ENCODE results near the gene UBAC2.

The UBAC2 gene

DNA sequence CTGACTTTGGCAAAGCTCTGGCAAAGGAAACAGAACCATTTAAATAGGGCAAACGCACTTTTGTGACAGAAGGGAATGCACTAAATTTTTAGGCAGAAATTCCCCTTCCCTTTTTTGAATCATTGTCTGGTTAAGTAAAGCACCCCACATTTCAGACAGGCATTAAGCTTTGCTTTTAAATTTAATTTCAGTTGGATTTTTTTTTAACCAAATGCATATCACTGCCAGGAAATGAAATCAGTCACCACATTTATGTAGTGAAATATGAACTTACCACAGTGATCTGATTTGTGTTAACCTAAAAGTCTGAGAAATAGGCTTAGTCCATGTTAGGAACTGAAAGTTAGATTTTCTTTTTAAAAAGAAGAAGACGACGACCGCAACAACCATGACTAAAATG, 95.7 kb downstream of the UBAC2 start:
- DNase-seq (ENCODE audit: low read depth in 2 of 2), result no peak

DNA sequence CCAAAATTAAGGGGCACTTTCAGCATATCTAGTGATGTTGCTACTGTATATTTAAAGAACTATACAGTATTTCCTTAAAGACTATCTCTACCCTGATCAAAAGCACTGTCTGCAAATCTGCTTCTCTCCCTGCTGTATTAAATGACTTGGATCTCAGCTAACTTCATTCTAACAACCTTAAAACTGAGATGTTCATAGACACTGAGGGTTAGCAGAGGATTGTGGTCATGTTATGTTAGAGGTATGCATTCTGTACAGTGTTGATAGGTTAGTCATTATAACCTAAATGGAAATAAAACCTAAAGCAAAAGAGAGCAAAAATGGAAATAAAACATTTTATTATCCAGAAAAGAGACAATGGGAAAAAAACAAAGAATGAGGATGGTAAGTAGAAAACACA, 96.7 kb downstream of the UBAC2 start:
- no peak for DNase-seq (ENCODE audit: low read depth in 2 of 2)

DNA sequence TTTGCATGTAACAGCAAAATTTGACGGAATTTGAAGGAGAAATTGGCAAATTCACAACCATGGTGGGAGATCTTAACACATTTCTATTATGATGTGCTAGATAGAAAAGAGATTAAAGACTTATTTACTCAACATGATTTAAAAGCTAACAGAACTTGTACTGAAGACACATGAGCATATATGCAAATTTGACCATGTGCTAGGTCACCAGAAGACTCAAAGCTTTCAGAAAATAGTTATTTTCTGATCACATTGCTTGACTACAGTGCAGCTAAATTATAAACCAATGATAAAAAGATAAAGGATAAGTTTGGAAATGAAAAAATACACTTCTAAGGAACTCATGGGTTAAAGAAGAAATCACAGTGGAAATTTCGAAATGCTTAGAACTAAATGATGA, 97.4 kb downstream of the UBAC2 start:
- DNase-seq (ENCODE audit: low read depth in 2 of 2), result no peak

DNA sequence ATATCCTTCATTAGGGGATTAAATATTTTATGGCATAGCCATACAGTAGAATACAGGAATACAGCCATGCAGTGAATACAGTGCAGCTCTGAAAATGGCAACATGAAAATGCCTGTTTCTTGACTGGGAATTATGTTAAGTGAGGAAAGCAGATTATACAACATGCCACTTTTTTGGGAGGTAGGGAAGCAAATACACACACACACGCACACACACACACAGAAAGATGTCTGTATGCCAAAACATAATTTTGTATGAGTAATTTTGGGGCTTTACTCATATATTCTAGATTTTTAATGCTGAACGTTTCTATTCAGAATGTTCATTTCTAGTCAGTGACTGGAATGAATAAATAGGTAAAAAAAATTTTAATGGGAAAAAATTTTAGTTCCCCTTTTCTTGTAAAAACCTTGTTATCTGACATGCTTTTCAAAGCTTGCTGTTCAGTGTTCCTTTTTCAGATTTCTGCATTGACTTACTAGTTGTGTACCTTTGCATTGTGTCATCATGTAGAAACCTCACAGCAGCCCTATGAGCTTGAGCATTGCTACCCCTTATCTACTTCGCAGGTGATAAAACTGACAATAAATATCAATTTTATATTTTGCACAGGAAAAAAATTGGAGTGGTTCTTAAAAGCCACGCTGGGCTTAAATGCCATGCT, 98.7 kb downstream of the UBAC2 start:
- DNase-seq (ENCODE audit: low read depth in 2 of 2), result no peak

DNA sequence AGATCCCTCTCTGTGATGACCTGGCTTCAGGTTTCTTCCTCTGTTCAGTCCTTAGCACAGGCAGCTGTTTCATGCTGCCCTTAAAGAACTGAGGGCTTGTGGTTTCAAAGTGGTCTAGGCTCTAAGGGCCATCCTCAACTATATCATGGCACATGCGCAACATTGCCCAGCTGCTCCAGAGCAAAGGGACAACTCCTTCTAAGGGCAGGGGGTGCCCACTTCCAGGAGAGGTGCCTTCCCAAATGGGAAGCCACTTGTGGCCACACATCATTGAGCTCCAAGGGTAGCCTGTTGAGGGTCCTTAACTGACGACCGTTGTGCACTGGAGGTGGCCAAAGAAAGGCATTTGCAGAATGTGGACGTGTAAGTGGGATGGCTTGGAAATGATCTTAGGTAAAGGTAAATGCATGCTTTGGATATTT, 99.3 kb downstream of the UBAC2 start:
- no peak for DNase-seq (ENCODE audit: low read depth in 2 of 2)

DNA sequence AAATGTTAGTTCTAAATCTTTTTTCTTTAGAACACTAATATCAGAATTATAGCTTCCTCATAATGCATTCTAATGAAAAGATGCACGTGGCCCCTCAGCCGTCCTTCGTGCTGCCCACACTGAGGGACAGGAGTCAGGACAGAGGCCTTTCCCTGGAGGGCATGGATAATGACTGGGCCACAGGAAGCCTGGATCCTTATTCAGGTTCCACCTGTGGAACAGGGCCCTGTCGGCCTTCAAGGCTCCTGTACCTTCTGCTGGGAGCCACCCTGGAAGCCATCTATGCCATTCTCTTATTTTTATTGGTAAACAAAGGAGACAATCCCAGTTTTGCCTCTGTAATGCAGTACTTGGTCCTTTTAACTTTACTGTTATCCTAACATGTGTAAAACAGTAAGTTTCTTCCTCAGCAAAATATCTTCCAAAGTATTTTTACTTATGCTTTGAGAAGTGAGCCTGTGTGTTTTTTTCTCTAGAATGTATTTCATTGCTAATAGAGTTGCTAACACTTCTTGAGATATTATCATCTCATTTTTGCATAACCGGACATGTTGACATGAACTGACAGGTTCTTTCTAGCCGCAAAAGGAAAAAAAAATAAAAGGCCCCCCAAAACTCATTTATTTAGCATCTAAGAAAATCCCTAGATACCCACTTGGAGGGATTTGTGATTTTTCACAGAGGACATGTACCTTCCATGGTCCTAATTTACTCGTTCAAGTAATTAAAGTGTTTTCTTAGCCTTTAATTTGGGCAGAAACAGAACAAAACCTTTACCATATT, 100.6 kb downstream of the UBAC2 start:
- DNase-seq (ENCODE audit: low read depth in 2 of 2), result no peak

DNA sequence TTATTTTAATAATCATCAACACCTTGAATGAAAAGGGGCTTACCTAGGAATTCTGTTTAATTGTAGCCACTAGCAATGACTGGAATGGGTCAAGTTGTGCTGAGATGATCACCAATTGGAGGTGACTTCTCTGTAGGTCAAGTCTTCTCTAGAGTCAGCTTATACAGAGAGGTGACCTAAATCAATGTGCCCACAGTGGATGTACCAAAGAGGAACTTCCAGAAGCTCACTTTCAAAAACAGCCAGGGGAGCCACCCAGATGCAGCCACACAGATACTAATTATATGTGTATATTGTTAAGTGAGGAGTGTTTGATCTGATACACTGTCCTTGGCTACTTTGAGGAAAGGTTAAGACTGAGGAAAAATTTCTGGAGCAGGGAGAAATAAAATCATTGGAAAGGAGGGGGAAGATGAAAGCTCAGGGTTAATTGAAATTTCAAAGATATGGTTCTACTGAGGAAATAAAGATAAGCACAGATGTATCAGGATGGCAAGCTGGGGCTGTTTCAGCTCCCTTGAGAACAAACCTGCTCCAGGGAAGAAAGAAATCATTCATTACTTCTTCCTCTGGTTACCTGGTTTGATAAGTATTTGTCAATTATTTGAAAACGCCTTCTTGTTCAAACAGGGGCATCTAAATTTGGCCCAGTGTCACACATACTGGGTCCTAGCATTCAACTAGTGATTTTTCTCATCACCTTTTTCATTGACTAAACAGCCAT, 101.4 kb downstream of the UBAC2 start:
- no peak for DNase-seq (ENCODE audit: low read depth in 2 of 2)

DNA sequence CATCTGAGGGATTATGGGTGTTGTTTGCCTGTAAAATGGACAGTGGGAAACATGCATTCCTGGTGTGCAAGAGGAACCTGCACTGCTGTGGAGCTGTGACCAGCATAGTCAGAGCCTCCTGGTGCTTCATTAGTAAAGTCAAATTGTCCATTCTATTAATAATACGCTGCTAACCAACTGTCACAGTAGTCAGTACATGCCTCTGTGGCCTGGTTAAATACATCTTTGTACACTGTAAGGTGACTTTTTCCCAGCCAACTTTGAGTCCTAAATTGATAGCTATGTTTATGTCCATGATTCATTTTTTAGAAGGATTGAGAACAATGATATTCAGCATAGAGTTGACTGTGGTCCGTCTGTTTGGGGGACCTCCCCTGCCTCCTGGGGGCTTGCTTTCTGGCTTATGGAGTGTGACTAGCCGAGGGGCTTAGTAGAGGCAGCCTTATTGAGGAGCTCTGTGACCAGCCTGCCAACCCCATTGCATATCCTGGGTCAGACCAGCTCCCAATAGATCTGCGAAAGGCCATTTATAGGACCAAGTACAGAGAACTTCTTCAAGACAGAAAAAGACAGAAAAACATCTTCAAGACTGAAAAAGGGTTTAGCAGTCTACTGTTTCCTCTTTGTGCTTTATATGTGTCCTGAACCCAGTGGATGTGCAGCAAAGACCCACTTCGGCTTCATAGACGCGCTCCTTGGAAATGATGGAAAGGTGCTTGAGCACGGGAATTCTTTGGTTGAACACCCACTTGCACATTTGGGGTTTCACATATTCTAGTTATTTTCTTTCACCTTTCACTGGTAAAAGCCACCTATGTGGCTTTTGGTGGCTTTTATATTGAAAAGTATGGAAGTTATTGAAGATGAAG, 102.2 kb downstream of the UBAC2 start:
- no peak for DNase-seq (ENCODE audit: low read depth in 2 of 2)

DNA sequence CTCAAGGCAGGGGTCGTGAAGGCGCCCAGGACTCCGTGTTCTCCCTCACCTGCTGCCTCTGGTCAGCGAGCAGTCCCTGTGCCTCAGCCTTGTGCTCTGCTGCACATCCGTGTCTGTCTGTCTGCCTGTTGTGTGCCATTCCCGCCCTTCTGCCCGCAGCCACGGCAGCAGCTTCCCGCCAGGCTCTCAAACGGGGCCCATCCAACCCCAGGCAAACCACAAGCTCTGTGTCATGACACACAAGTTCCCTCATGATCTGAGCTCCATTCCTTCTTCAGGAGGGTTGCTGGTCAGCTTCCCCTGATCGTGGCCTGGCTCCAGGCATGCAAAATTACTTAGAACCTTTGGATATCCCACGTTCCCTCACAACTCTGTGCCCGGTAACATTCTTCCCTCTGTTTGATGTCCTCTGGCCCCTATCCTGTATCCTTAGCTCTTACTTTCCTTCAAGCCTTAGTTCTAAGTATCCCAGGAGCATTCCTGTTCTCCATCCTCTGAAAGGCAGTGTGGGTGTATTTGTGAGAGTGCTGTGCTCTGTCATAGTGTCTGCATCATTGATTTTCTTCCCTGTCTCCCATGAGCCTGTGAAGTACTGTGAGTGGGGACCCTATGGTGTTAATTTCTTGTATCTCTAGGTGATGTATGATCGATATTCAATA, 103.3 kb downstream of the UBAC2 start:
- DNase-seq (ENCODE audit: low read depth in 2 of 2), result no peak

DNA sequence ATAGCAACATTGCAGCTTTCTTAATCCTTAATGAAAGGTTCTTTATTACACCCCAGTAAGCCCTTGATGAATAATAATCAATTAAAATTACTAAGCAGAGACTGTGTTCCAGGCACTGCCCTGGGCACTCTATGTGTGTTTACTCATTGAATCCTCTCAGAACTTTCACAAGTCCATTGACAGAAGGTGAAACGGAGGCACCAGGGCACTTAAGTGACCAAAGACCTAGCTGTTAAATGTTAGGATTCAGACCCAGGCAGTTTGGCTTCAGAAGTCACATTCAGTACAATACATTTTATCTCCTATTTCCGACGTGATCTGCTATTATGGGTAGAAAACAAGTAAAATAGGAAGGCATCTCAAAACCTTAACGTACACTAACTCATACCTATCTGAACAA, 103.9 kb downstream of the UBAC2 start:
- DNase-seq (ENCODE audit: low read depth in 2 of 2), result no peak

DNA sequence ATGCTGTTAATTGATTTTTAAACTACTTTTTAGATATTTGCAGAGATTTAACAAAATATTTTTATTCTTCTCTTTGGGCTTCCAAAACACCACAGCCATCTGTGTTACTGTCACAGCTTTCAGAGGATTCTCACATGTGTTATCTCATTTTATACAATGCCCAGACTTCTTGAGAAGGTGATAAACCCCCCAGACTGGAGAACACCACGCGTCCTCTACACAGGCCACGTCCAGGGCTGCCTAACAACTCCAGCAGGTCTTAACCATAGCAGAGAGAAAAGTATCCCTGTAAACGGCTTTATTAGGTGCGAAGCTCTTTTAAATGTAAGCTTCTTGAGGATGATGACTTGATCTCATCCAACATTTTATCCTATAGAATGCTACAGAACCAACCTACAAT, 104.5 kb downstream of the UBAC2 start:
- no peak for DNase-seq (ENCODE audit: low read depth in 2 of 2)

DNA sequence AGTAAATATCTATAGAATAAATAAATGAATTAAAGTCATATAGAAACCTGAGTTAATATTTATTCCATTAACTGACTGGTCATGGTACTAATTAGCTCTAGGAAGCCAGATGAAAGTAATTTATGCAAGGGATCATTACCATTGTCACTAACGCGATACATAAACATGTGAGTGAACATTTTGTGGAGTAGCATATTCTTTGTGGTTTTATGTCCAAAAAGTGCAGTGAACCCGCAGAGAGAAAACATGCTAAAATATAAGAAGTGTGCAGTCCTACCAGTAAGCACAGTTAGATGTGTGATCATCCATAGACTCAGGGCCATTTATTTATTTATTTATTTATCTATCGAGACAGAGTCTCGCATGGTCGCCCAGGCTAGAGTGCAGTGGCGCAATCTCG, 104.9 kb downstream of the UBAC2 start:
- no peak for DNase-seq (ENCODE audit: low read depth in 2 of 2)

DNA sequence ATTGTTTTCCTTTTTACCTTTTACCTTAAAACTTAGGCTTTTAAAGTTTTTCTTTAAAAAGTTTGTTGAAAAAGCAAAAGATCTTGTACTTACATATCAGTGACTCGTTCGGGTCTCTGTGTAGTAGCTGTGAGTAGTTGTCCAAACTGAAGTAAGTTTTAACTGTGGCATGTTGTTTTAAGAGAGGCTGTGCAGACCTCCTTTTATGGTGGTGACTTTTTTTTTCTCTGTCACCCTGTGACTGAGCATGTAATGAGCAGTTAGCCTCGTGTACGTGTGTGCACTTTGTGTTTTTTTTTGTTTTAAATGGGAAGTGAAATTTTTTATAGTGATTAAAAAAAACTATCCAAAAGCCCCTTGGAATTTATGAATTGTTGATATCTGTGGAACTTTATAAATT, 106.6 kb downstream of the UBAC2 start, which contains the start of gene GPR183:
Gene GPR183, minus strand, starts transcription at position 153 of the 400 bp plus-strand sequence. CDS start 11,254 bp downstream, outside the sequence.
- DNase-seq (ENCODE audit: low read depth in 2 of 2), result no peak

DNA sequence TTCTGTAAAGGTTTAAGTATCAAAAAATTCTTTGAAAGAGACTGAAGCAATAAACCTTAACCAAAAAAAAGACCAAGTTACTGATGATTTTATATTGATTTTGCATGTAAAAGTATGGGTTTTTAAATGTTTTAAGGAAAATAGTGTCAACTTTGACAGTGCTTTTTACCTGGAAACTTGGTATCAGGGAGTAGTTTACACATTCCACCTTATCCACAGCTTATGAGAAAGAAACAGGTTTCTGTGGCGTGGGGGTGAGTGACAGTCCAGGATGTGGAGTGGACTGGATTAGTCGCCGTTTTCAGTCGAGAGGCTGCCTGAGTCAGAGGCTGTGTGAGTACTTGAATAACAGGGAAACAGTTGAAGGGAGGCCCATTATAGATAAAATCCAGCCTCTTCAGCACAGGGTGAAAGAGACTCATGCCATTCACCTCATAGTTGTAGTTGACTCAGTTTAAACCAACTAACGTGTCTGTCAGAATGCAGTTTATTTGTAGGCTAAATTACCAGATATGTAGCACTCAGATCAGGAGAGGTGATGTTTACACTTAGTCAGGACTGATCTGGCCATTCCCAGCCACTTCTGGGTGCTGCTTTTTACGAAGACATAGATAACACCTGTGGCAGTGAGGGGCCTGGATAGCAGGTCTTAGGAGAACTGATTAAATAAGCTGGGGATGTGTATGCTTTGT, 107.1 kb downstream of the UBAC2 start:
- peak in 1 of 2 donors; percentile 51 for DNase-seq (ENCODE audit: low read depth in 2 of 2)

DNA sequence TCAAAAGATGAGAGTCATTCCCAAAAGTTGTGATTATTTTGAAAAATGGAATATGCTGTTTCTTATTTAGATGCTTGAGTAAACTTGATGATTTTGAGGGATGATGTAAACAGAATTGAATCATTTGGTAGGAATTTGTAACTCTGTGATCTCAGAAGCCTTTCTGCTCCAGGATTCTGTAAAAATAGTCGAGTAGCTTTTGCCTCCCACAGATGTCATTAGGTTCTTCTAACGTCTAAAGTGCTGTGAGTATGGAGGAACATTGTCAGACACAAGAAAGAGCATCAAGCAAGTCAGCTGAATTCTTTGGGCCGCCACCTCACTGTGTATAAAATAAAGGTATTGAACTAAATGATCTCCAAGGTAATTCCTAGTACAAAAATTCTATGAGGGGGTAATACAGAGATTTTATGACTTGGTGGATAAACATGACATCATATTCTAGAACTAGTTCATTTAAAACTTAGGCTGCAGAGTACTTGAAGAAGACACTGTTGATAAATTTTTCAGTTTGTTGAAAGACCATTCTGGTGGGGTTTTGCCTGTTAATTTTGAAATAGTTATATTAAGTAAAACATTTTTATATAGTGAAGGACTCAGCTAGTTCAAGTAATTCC, 107.9 kb downstream of the UBAC2 start:
- DNase-seq (ENCODE audit: low read depth in 2 of 2), result no peak

DNA sequence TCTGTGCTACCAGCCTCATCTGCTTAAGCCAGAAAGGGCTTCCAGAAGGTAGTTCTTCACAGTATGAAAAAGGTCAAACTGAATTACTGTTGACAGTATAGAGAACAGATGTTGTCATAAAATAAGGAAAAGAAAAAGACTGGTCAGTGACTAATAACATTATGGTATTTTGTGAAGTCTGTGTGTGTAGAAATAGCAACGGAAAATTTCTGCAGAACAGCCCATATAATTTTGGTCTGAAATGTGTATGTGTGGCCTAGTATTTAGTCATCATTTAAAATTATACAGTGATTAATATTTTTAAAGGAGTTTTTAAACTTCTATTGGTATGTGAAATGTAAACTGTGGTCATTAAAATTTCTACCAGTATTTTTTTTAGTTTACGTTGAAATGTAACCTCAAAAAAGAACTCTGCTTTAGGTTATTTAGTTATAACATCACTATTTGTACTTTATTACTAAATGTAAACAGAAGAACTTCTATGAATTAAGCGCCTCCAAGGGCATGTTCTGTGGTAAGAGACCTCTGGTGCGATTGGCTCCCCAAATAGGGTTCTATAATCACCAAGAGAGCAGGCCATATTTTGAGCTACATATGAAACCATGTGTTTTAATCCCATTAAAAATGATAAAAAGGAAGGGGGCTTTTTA, 109.9 kb downstream of the UBAC2 start:
- DNase-seq (ENCODE audit: low read depth in 2 of 2), result no peak

DNA sequence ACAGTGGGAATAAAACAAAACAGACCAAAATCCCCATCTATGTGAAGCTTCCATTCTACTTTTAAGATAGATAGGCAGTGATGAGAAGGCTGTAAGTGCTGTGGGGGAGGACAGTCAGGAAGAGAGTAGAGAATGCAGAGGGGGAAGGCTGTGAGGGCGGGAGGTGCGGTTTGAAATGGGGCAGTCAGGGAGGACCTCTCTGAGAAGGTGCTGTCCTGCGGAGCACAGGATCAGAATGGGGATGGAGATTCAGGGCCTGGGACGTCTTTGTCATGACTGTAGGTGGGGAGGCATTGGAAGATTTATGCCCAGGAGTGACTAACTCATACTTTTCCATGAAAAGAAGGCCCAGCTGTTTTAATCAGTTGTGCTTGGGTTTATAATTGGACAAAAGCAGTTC, 110.5 kb downstream of the UBAC2 start:
- DNase-seq (ENCODE audit: low read depth in 2 of 2), result no peak

DNA sequence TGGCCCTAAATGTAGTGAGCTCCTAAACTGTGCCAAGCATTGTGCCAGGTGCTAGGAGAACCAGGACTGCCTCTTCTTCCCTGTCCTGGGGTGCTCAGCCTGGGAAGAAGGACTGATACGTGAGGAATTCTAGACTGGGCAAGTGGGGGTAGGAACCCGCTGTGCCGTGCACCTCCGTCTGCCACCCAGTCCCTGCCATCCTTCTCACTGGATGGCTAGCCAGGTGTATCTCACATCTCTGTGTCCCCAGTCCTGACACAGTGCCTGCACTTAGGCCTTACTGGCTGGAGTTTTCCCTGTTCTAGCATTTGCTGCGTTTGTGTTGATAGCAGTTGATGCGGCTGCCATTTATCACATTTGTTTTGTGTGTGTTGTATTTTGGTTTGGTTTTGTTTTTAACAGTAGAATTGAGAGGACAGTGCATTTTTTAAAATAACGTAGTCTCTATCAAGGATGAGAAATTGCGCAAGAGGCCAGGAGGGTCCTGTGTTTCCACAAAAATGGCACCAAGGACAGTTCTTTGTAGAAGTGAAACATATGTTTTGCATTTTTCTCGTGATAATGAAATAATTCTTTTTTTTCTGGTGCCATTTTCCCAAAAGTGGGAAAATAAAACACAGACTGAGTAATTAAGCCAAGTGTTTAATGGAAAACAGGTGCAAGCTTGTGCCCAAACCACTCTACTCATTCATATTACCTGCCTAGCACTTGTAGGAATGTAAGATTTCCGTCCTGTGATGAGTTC, 111.3 kb downstream of the UBAC2 start:
- DNase-seq (ENCODE audit: low read depth in 2 of 2), result no peak

DNA sequence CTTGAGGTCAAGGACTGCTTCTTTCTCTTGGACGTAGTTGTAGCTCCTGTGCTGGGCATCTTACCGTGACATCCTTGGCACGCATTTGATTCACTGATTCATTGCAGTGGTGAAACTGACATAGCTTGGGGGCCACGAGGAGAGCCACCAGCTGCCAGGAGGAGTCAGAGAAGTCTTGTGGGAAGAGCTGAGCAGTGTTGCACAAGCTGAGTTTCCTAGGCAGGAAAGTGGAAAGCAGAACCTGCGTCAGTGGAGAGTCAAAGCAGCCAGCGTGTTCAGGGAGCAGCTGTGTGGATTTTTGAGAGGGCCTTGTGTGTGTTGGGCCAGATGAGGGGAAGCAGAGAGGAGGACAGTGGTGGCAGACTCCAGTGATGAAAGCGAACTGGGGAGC, 111.8 kb downstream of the UBAC2 start:
- no peak for DNase-seq (ENCODE audit: low read depth in 2 of 2)

Measured in stimulated activated CD8-positive, alpha-beta memory T cell treated with anti-CD3 and anti-CD28 coated beads, Interleukin-15, amount 100 ng/mL, for 4 hours (primary cell).